HEK293T (cell line): ENCODE results near the gene MYCL.

ENCODE experiments used
- BHLHE40 ChIP-seq: fragments of 450-650 bp; IDR thresholded peaks from 2 replicates; pipeline ENCODE4 v1.6.1; 2016; ENCODE audit warnings: mild to moderate bottlenecking, moderate library complexity, borderline replicate concordance
- FOXA1 ChIP-seq: fragments of 450-650 bp; IDR thresholded peaks from 2 replicates; pipeline ENCODE4 v1.6.1; 2016; ENCODE audit warnings: mild to moderate bottlenecking
- FOXM1 ChIP-seq: fragments of 450-650 bp; IDR thresholded peaks from 2 replicates; pipeline ENCODE4 v1.6.1; 2017; ENCODE audit warnings: mild to moderate bottlenecking, borderline replicate concordance
- SP1 ChIP-seq: fragments of 450-650 bp; IDR thresholded peaks from 2 replicates; pipeline ENCODE4 v1.6.1; 2017
- ZNF384 ChIP-seq: fragments of 450-650 bp; IDR thresholded peaks from 2 replicates; pipeline ENCODE4 v1.6.1; 2016

DNA sequence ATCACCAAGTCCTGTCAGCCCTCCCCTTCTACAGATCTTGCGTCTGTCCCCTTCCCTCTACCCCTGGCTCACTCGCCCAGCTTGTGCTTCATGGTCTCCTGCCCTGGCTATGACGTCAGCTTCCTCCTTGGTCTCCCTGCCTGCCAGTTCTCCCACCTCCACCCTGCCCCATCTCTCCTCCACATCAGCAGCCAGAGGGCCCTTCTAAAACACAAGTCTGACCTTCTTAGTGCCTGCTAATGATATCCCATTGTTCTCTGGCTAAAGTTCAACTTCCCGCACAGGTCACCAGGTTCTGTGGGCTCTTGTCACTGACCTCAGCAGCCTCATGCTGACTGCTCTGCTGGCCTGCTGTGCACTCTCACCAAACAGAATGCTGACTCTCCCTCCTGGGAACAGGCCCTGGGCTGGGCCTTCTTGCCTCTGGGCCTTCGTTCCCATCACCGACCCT, 24.7 kb upstream of the MYCL start:
- TF ChIP-seq FOXM1 (no peak), SP1 (no peak), FOXA1 (no peak), ZNF384 (no peak), BHLHE40 (no peak)
